OCI-LY3 (cell line): ENCODE results near the gene SPATS2.

Experiments
- H2AFZ ChIP-seq: fragments of 200-600, 300-600 bp; shearing (Covaris generic); 2 replicates; pipeline ENCODE4 v1.6.0; 2014; ENCODE audit warnings: antibody characterized with exemption, low read depth, low read length
- H3K27ac ChIP-seq: fragments of 200-600, 300-600 bp; sonication (generic); 2 replicates; pipeline ENCODE4 v1.5.1; 2014; ENCODE audit warnings: mild to moderate bottlenecking, low read length, moderate library complexity, mixed read lengths
- H3K27me3 ChIP-seq: fragments of 200-600, 300-600 bp; sonication (generic); 2 replicates; pipeline ENCODE4 v1.6.1; 2014; ENCODE audit warnings: low read depth, low read length, mixed read lengths
- H3K36me3 ChIP-seq: fragments of 200-600, 300-600 bp; sonication (generic); replicated peaks from 2 replicates; pipeline ENCODE3; 2014; ENCODE audit warnings: low read depth, low read length, mixed read lengths
- H3K4me1 ChIP-seq: fragments of 300-600, 200-600 bp; sonication (generic); 2 replicates; pipeline ENCODE4 v1.6.1; 2014; ENCODE audit warnings: low read length, mixed read lengths
- H3K4me2 ChIP-seq: fragments of 200-600, 300-600 bp; sonication (generic); 2 replicates; pipeline ENCODE4 v1.6.1; 2014; ENCODE audit warnings: low read length, mixed read lengths
- H3K4me3 ChIP-seq: fragments of 300-600, 200-600 bp; sonication (generic); 2 replicates; pipeline ENCODE4 v1.5.1; 2014; ENCODE audit warnings: antibody characterized with exemption, mild to moderate bottlenecking, low read length, moderate library complexity
- H3K79me2 ChIP-seq: fragments of 300-600, 200-600 bp; shearing (Covaris generic); 2 replicates; pipeline ENCODE4 v1.6.1; 2014; ENCODE audit warnings: mild to moderate bottlenecking, low read length, mixed read lengths
- H3K9ac ChIP-seq: fragments of 300-600, 200-600 bp; shearing (Covaris generic); 2 replicates; pipeline ENCODE4 v1.6.0; 2014; ENCODE audit warnings: mild to moderate bottlenecking, low read length, moderate library complexity
- H3K9me3 ChIP-seq: fragments of 200-600, 300-600 bp; shearing (Covaris generic); 2 replicates; pipeline ENCODE4 v1.6.1; 2014; ENCODE audit warnings: low read length, mixed read lengths; ENCODE audit not compliant: insufficient read depth
- H4K20me1 ChIP-seq: fragments of 200-600, 300-600 bp; sonication (generic); 2 replicates; pipeline ENCODE4 v1.6.1; 2016; ENCODE audit warnings: low read length, mixed read lengths; ENCODE audit not compliant: insufficient read depth
- EZH2phosphoT487 ChIP-seq: fragments of 200-600 bp; shearing (Covaris generic); IDR thresholded peaks from 2 replicates; pipeline ENCODE4 v1.6.1; 2018; ENCODE audit warnings: antibody characterized with exemption, mixed run types, low read depth
- TF ChIP-seq, protein P1 (sequence below): fragments of 200-600, 300-600 bp; sonication (generic); IDR thresholded peaks from 2 replicates; pipeline ENCODE4 v1.5.1; 2014; ENCODE audit warnings: antibody characterized with exemption, low read length, low read depth

Gene SPATS2

DNA sequence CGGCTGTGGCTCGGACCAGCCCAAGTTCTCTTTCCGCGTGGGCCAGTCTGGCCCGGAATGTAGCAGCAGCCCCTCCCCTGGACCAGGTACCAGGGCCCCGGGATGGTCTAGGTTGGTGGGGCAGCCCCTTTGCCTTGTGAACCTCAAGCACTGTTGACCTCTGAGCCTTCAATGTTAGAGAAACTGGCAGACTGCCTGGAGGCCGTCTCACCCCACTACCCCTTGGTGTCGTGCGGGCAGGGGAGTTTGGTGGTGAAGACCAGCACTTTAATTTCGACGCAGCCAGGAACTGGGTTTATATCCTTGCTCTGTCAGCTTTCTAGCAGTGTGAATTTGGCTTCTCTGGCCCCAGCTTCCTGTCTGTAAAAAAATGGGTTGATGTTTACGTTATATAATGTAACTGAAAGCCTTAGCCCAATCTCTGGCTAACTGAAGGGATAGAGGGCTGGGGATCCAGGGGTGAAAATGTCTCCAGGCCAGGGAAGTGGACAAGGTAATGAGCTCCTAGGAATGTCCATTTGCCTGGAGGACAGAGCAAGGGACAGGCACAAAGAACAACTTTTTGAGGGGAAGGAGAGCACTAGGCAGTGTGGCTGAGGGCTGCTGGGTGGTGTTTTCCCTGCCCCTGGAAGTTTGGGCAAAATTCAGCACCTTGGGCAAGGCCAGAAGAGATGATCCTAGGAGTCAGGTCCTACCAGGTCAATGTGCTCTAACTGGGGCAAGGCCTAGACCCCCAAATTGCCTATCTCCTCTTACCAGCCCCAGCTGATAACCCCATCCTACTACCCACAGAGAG lies 189.3 kb downstream of the SPATS2 start:
- Histone ChIP-seq H3K27ac (no peak overlapping the region), H4K20me1 (no peaks in the 10 kb centered on the region), H3K27me3 (no peaks in the 10 kb centered on the region), H3K4me3 (no peak overlapping the region), H3K4me2 (no peak overlapping the region), H2AFZ (no peak overlapping the region), H3K79me2 (no peaks in the 10 kb centered on the region), H3K9me3 (no peaks in the 10 kb centered on the region), H3K4me1 (no peaks in the 10 kb centered on the region), H3K36me3 (peaks cover 17% of the 10 kb centered on the region), H3K9ac (no peak overlapping the region)
- TF ChIP-seq, protein P1, sequence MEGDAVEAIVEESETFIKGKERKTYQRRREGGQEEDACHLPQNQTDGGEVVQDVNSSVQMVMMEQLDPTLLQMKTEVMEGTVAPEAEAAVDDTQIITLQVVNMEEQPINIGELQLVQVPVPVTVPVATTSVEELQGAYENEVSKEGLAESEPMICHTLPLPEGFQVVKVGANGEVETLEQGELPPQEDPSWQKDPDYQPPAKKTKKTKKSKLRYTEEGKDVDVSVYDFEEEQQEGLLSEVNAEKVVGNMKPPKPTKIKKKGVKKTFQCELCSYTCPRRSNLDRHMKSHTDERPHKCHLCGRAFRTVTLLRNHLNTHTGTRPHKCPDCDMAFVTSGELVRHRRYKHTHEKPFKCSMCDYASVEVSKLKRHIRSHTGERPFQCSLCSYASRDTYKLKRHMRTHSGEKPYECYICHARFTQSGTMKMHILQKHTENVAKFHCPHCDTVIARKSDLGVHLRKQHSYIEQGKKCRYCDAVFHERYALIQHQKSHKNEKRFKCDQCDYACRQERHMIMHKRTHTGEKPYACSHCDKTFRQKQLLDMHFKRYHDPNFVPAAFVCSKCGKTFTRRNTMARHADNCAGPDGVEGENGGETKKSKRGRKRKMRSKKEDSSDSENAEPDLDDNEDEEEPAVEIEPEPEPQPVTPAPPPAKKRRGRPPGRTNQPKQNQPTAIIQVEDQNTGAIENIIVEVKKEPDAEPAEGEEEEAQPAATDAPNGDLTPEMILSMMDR, result no peak
- no peak for TF ChIP-seq EZH2phosphoT487

DNA sequence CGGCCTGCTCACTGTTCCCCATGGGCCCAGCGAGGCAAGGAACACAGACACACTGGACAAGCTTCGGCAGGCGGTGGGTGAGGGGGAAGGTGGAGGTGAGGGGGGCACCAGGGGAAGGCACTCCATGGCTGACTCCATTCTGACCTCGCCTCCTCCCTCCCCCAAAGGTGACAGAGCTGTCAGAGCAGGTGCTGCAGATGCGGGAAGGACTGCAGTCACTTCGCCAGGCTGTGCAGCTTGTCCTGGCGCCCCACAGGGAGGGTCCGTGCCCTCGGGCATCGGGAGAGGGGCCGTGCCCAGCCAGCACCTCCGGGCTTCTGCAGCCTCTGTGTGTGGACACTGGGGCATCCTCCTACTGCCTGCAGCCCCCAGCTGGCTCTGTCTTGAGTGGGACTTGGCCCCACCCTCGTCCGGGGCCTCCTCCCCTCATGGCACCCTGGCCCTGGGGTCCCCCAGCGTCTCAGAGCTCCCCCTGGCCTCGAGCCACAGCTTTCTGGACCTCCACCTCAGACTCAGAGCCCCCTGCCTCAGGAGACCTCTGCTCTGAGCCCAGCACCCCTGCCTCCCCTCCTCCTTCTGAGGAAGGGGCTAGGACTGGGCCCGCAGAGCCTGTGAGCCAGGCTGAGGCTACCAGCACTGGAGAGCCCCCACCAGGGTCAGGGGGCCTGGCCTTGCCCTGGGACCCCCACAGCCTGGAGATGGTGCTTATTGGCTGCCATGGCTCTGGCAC lies 190.1 kb downstream of the SPATS2 start:
- Histone ChIP-seq H3K27ac (no peak overlapping the region), H3K4me2 (no peak overlapping the region), H4K20me1 (no peaks in the 10 kb centered on the region), H3K27me3 (no peaks in the 10 kb centered on the region), H3K4me3 (no peak overlapping the region), H3K9ac (no peak overlapping the region), H3K9me3 (no peaks in the 10 kb centered on the region), H3K79me2 (no peaks in the 10 kb centered on the region), H2AFZ (no peak overlapping the region), H3K36me3 (peaks cover 22% of the 10 kb centered on the region), H3K4me1 (no peaks in the 10 kb centered on the region)
- TF ChIP-seq EZH2phosphoT487, result no peak
- TF ChIP-seq, protein P1, result no peak

DNA sequence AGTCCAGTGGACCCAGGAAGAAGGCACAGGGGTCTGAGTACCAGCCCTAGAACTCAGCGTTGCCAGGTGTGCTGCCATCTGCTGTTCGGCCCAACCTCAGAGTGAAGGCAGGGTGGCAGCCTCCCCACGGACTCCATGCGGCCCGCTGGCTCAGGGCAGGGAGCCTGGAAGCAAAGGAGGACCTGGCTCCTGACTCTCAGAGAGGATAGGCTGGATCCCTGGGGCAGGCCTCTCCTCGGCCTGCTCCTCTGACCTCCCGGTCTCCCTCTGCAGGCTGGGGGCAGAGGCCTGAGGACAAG lies 190.6 kb downstream of the SPATS2 start:
- no peak overlapping the region for H3K27ac ChIP-seq
- H2AFZ ChIP-seq, result no peak overlapping the region
- H3K27me3 ChIP-seq, result no peaks in the 10 kb centered on the region
- H4K20me1 ChIP-seq, result no peaks in the 10 kb centered on the region
- H3K79me2 ChIP-seq, result no peaks in the 10 kb centered on the region
- H3K9ac ChIP-seq, result no peak overlapping the region
- H3K4me2 ChIP-seq, result no peak overlapping the region
- no peaks in the 10 kb centered on the region for H3K9me3 ChIP-seq
- peaks cover 25% of the 10 kb centered on the region for H3K36me3 ChIP-seq
- TF ChIP-seq EZH2phosphoT487, result no peak
- TF ChIP-seq, protein P1, result peak; percentile 24
- H3K4me3 ChIP-seq, result no peak overlapping the region
- H3K4me1 ChIP-seq, result no peaks in the 10 kb centered on the region

DNA sequence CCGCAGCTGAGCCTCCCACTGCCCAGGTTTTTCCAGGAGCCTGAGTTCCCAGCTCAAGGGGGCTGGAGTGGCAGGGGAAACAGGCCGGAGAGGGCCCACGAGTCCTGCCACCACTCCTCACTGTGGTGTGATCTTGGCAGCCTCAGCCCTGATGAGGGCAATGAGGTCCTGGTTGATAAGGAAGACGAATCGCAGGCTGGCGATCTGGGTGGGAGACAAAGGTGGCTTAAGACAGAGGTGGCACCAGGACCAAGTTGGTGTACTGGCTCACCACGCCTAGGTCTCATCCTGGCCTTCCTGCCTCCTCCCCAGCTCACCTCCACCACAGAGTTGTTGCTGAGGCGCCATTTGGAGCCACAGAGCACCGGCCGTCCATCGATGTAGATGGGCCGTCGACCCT lies 191.3 kb downstream of the SPATS2 start:
- Histone ChIP-seq H3K27ac (no peak overlapping the region), H3K36me3 (peaks cover 28% of the 10 kb centered on the region), H3K9ac (no peak overlapping the region), H3K27me3 (no peaks in the 10 kb centered on the region), H2AFZ (no peak overlapping the region), H3K4me2 (no peak overlapping the region), H4K20me1 (no peaks in the 10 kb centered on the region), H3K79me2 (no peaks in the 10 kb centered on the region), H3K9me3 (no peaks in the 10 kb centered on the region), H3K4me1 (no peaks in the 10 kb centered on the region), H3K4me3 (no peak overlapping the region)
- no peak for TF ChIP-seq EZH2phosphoT487
- TF ChIP-seq, protein P1, result no peak
